A549 (cell line): ENCODE measurements around the gene WFS1.

ENCODE experiments used
- CBX2 ChIP-seq: fragments of 200-600 bp; sonication (generic); IDR thresholded peaks from 2 replicates; pipeline ENCODE4 v1.6.1; 2016; ENCODE audit warnings: low read depth, mild to moderate bottlenecking, borderline replicate concordance
- CEBPB ChIP-seq, 2 experiments: fragments of >200 bp in 1 of 2; sonication (Bioruptor Twin) in 1 of 2; formaldehyde crosslinking in 1 of 2; IDR thresholded peaks; 2 replicates each; pipeline ENCODE4 v1.6.1; 2012 to 2016
- EHF ChIP-seq: fragments of 250-450 bp; sonication (Bioruptor Pico); IDR thresholded peaks from 2 replicates; pipeline ENCODE4 v1.5.0; 2020; ENCODE audit warnings: mild to moderate bottlenecking
- EP300 ChIP-seq, 2 experiments: fragments of >200 bp; sonication (Bioruptor Twin); formaldehyde crosslinking; IDR thresholded peaks; 2 replicates in 1 of 2; 3 replicates in 1 of 2; pipeline ENCODE4 v1.6.1; 2016 to 2017
- JUN ChIP-seq, 2 experiments: fragments of >200 bp; sonication (Bioruptor Twin); formaldehyde crosslinking; IDR thresholded peaks; 2 replicates in 1 of 2; 3 replicates in 1 of 2; pipeline ENCODE4 v1.6.1; 2016 to 2017
- POLR2A ChIP-seq: IDR thresholded peaks from 2 replicates; pipeline ENCODE4 v1.6.1; 2012; ENCODE audit warnings: mild to moderate bottlenecking, low read length
- RFX5 ChIP-seq: fragments of 450-650 bp; IDR thresholded peaks from 2 replicates; pipeline ENCODE4 v1.7.1; 2014; ENCODE audit warnings: antibody characterized with exemption, mild to moderate bottlenecking, moderate library complexity
- RNF2 ChIP-seq: fragments of 200-600 bp; sonication (generic); IDR thresholded peaks from 2 replicates; pipeline ENCODE4 v1.6.1; 2016; ENCODE audit warnings: low read depth, mild to moderate bottlenecking, antibody characterized with exemption, moderate library complexity, borderline replicate concordance
- SREBF2 ChIP-seq: fragments of 450-650 bp; IDR thresholded peaks from 2 replicates; pipeline ENCODE4 v1.6.1; 2014; ENCODE audit warnings: mild to moderate bottlenecking, moderate library complexity
- TF ChIP-seq, protein P1 (sequence below): fragments of >200 bp; sonication (Bioruptor Twin); formaldehyde crosslinking; IDR thresholded peaks from 3 replicates; pipeline ENCODE4 v1.5.1; 2016

DNA sequence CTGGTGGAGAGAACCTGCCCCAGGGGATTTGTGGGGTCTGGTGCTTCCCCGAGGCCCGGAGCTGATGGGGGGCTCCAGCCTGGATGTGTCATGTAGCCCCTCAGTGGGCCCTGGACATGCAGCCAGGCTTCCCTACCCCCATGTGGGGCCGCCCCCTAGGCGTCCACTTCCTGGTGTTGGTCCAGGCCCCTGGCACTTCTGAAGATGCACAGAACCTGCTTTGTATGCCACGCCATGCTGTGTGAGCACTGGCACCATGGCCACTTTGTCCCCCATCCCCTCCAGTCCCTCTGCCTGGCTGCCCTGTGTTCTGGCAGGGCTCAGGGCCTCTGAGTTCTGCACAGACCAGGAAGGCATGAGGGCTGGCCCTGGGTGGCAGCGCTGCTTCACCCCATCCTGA is 29.2 kb downstream of the WFS1 start:
- no peak for TF ChIP-seq POLR2A
- TF ChIP-seq EP300 (IDR thresholded peaks at IDR 0.05) = no peak
- no peak for TF ChIP-seq RNF2
- TF ChIP-seq, protein P1, sequence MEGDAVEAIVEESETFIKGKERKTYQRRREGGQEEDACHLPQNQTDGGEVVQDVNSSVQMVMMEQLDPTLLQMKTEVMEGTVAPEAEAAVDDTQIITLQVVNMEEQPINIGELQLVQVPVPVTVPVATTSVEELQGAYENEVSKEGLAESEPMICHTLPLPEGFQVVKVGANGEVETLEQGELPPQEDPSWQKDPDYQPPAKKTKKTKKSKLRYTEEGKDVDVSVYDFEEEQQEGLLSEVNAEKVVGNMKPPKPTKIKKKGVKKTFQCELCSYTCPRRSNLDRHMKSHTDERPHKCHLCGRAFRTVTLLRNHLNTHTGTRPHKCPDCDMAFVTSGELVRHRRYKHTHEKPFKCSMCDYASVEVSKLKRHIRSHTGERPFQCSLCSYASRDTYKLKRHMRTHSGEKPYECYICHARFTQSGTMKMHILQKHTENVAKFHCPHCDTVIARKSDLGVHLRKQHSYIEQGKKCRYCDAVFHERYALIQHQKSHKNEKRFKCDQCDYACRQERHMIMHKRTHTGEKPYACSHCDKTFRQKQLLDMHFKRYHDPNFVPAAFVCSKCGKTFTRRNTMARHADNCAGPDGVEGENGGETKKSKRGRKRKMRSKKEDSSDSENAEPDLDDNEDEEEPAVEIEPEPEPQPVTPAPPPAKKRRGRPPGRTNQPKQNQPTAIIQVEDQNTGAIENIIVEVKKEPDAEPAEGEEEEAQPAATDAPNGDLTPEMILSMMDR = no peak
- TF ChIP-seq JUN (IDR thresholded peaks at IDR 0.05) = no peak
- TF ChIP-seq EHF = no peak
- no peak for TF ChIP-seq RFX5
- TF ChIP-seq SREBF2 = no peak
- no peak for TF ChIP-seq CEBPB (IDR thresholded peaks at IDR 0.05)
- no peak for TF ChIP-seq CBX2
